Glomerular endothelial cell (primary cell): Measurements from ENCODE around the gene PLXNA2. TPM values are rescaled to one million over a fixed set of nuclear protein-coding genes. Genes with fewer than 3 reads are reported as not detected.
A peak's percentile ranks its signal among the peaks of the same experiment; 100 is the strongest.

Source experiments
- DNase-seq: peaks from one replicate; pipeline ENCODE4 v3.0.0-alpha.2; 2011; ENCODE audit warnings: low read depth, low spot score; ENCODE audit errors: extremely low read depth
- total RNA-seq: library from RNA; depleted of rRNA; stranded (reverse); fragments of >200 nt; gene quantifications from 2 replicates; pipeline ENCODE4 v1.2.3, GENCODE V29; 2015

The PLXNA2 gene
- total RNA-seq, 1 donor from 2014 or later, result 181 TPM

GRCh38 chr1:208207388-208208131, 36.6 kb downstream of the PLXNA2 start:
- DNase-seq, result peak; percentile 97

GRCh38 chr1:208206092-208206698, 38.0 kb downstream of the PLXNA2 start:
- no peak for DNase-seq

- DNase-seq, result no peak
Measured at GRCh38 chr1:208205216-208206013, 38.8 kb downstream of the PLXNA2 start.

GRCh38 chr1:208204779-208205178, 39.4 kb downstream of the PLXNA2 start:
- DNase-seq, result no peak

- peak; percentile 70 for DNase-seq
Measured at GRCh38 chr1:208203848-208204609, 40.2 kb downstream of the PLXNA2 start.

- peak; percentile 82 for DNase-seq
Measured at GRCh38 chr1:208203127-208203847, 40.9 kb downstream of the PLXNA2 start.

GRCh38 chr1:208202333-208202995, 41.7 kb downstream of the PLXNA2 start:
- DNase-seq, result no peak

- DNase-seq, result peak; percentile 82
Measured at GRCh38 chr1:208201229-208201628, 43.0 kb downstream of the PLXNA2 start.

- DNase-seq, result no peak
Measured at GRCh38 chr1:208200116-208200515, 44.1 kb downstream of the PLXNA2 start.

GRCh38 chr1:208198236-208198635, 45.9 kb downstream of the PLXNA2 start:
- DNase-seq, result no peak

GRCh38 chr1:208194944-208195343, 49.2 kb downstream of the PLXNA2 start:
- no peak for DNase-seq

- no peak for DNase-seq
Measured at GRCh38 chr1:208192995-208193394, 51.2 kb downstream of the PLXNA2 start.

- no peak for DNase-seq
Measured at GRCh38 chr1:208190784-208191183, 53.4 kb downstream of the PLXNA2 start.

- no peak for DNase-seq
Measured at GRCh38 chr1:208189716-208190115, 54.5 kb downstream of the PLXNA2 start.

- no peak for DNase-seq
Measured at GRCh38 chr1:208189183-208189582, 55.0 kb downstream of the PLXNA2 start.

- DNase-seq, result no peak
Measured at GRCh38 chr1:208188607-208189006, 55.6 kb downstream of the PLXNA2 start.

- DNase-seq, result no peak
Measured at GRCh38 chr1:208187499-208188041, 56.6 kb downstream of the PLXNA2 start.

- DNase-seq, result no peak
Measured at GRCh38 chr1:208185801-208186231, 58.4 kb downstream of the PLXNA2 start.

GRCh38 chr1:208184966-208185654, 59.1 kb downstream of the PLXNA2 start:
- DNase-seq, result no peak
